ENCODE data around the gene YWHAQ. TPM values are rescaled to one million over a fixed set of nuclear protein-coding genes. Genes with fewer than 3 reads are reported as not detected.

YWHAQ gene
- total and polyA plus RNA-seq, 2 of the 4 experiments (the other 2 are of a cell fraction) = 196 to 255 TPM

DNA sequence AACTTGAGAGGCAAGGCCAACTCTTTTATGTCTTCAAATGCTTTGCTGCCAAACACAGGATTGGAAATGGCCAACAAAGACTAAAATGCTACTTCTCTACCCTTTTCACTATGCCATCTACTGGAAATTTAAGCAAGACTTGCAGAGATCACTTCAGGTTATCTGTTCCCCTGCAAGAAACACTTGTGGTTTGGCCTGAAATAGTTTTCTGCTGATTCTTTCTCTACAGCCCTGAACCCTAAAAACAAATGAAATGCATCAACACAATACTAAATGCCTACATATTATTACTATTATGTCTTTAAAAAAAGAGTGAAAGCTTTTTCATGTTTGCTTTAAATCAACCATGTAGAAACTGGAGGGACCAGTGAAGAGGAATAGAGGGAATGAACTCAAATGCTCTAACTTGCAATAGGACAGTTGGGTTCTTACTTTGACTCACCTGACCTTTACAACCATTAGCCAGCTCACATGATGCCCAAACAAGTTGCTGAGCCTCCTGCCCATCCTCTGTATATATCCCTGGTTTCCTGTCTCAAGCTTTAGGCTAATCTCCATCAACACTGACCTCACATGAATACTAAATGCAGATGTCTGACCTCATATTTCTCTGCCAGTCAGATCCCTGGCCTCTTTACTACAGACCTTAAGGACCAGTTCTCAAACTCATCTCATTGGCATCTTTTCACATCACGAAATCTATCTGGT is 57.6 kb downstream of the YWHAQ start:
- Histone ChIP-seq H2AK5ac (ENCODE audit: low read depth, low read length) (peak overlapping the region; percentile 21; the same call in 1 of the 2 replicates), H3K18ac (ENCODE audit: low read depth, low read length) (no peak overlapping the region), H3K27me3 (ENCODE audit: control insufficient read depth, insufficient read depth, low read length) (no peaks in the 10 kb centered on the region), H4K5ac (ENCODE audit: low read depth, low read length) (no peak overlapping the region), H4K8ac (ENCODE audit: low read depth in 2 of 2, low read length in 2 of 2) (no peak overlapping the region), H3K9me3 (ENCODE audit: control insufficient read depth, insufficient read depth, low read length) (no peaks in the 10 kb centered on the region), H3K9me1 (ENCODE audit: insufficient read depth, low read length) (peaks cover 7% of the 10 kb centered on the region), H2BK5ac (ENCODE audit: low read depth, low read length, poor library complexity, severe bottlenecking) (no peak overlapping the region), H2BK20ac (ENCODE audit: low read depth, low read length) (no peak overlapping the region), H3K36me3 (ENCODE audit: control insufficient read depth, insufficient read depth, low read length) (no peaks in the 10 kb centered on the region), H2AFZ (replicated peaks; ENCODE audit: low read length, poor library complexity) (no peak overlapping the region), H2BK15ac (ENCODE audit: low read depth, low read length) (no peak overlapping the region), H3K23ac (ENCODE audit: low read depth, low read length) (no peak overlapping the region; the same call in 1 of the 2 replicates), H2BK120ac (ENCODE audit: low read depth, low read length) (no peak overlapping the region), H3K79me1 (ENCODE audit: low read depth in 1 of 2, low read length in 2 of 2) (no peaks in the 10 kb centered on the region), H2AK9ac (replicated peaks; ENCODE audit: low read depth, low read length, poor library complexity) (no peak overlapping the region), H3K27ac (ENCODE audit: insufficient read depth, low read length) (no peak overlapping the region; the same call in 1 of the 2 replicates), H4K91ac (ENCODE audit: insufficient read depth, low read depth, low read length) (no peak overlapping the region), H3K9ac (ENCODE audit: low read depth, low read length) (no peak overlapping the region), H3K14ac (replicated peaks; ENCODE audit: low read depth, low read length) (peak overlapping the region; percentile 55), H3K56ac (ENCODE audit: extremely low read depth, insufficient read depth, low read length) (no peak overlapping the region), H3K4ac (ENCODE audit: low read depth, low read length) (no peak overlapping the region), H3K4me3 (ENCODE audit: insufficient read depth, low read depth, low read length) (no peak overlapping the region), H3K4me2 (ENCODE audit: low read depth, low read length) (peak overlapping the region; percentile 32; the same call in 1 of the 2 replicates), H4K20me1 (ENCODE audit: insufficient read depth, low read length) (peaks cover 3% of the 10 kb centered on the region; the same call in 1 of the 2 replicates), H3K4me1 (ENCODE audit: control insufficient read depth, insufficient read depth, low read length) (peaks cover 4% of the 10 kb centered on the region; the same call in 1 of the 2 replicates)
- dilution Hi-C loops (cut with HindIII; ENCODE audit: low sequenced_read_pairs, unreplicated experiment) (no loop called here), in situ Hi-C loops (cut with MboI; ENCODE audit: low sequenced_read_pairs) (no loop called here), intact Hi-C loops (cut with micrococcal nuclease) (no loop called here)
- ChIA-PET CTCF (no interaction called here), POLR2A (ENCODE audit: unreplicated experiment) (no interaction called here)
- ATAC-seq (ENCODE audit: low read depth) (peak; percentile 61), DNase-seq (peak; percentile 65)
- no TSS peak for BruUV-seq (replicated peaks)
- no CpG with 5 or more reads among the region's 1 CpG for WGBS, 2 experiments (ENCODE audit: extremely low coverage in 2 of 2, insufficient read length in 1 of 2)
- TF ChIP-seq MXI1 (IDR thresholded peaks at IDR 0.05; ENCODE audit: borderline replicate concordance, low read depth, low read length) (no peak), CHD1 (IDR thresholded peaks at IDR 0.05; ENCODE audit: low read depth, low read length) (no peak), RFX5 (IDR thresholded peaks at IDR 0.05; ENCODE audit: low read depth, low read length) (no peak), POLR2A (IDR thresholded peaks at IDR 0.05; ENCODE audit: low read depth, low read length) (no peak), FOS (IDR thresholded peaks at IDR 0.05; ENCODE audit: low read depth, low read length) (no peak), ELK1 (IDR thresholded peaks at IDR 0.05; ENCODE audit: borderline replicate concordance, low read depth, low read length) (no peak), RCOR1 (IDR thresholded peaks at IDR 0.05; ENCODE audit: insufficient replicate concordance, low read length) (no peak), RAD21 (IDR thresholded peaks at IDR 0.05; ENCODE audit: low read length) (no peak), MAZ (IDR thresholded peaks at IDR 0.05; ENCODE audit: borderline replicate concordance, low read depth, low read length) (no peak), CEBPB (IDR thresholded peaks at IDR 0.05; ENCODE audit: low read depth, low read length) (no peak), BHLHE40 (IDR thresholded peaks at IDR 0.05; ENCODE audit: low read depth, low read length) (no peak)
- TF ChIP-seq, protein P1, sequence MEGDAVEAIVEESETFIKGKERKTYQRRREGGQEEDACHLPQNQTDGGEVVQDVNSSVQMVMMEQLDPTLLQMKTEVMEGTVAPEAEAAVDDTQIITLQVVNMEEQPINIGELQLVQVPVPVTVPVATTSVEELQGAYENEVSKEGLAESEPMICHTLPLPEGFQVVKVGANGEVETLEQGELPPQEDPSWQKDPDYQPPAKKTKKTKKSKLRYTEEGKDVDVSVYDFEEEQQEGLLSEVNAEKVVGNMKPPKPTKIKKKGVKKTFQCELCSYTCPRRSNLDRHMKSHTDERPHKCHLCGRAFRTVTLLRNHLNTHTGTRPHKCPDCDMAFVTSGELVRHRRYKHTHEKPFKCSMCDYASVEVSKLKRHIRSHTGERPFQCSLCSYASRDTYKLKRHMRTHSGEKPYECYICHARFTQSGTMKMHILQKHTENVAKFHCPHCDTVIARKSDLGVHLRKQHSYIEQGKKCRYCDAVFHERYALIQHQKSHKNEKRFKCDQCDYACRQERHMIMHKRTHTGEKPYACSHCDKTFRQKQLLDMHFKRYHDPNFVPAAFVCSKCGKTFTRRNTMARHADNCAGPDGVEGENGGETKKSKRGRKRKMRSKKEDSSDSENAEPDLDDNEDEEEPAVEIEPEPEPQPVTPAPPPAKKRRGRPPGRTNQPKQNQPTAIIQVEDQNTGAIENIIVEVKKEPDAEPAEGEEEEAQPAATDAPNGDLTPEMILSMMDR (conservative IDR thresholded peaks at IDR 0.05; ENCODE audit: low read depth, low read length) = no peak
